H9 (cell line): ENCODE results near the gene ATPAF1. TPM values are rescaled to one million over a fixed set of nuclear protein-coding genes. Genes with fewer than 3 reads are reported as not detected.

ENCODE experiments used
- DNase-seq: peaks from one replicate; pipeline ENCODE4 v3.0.0-alpha.2; 2017
- H2AFZ ChIP-seq: one replicate; pipeline ENCODE4 v1.6.1; 2013; ENCODE audit warnings: mild to moderate bottlenecking, low read length, control low read depth, moderate library complexity
- H2AK5ac ChIP-seq: 2 replicates; pipeline ENCODE4 v1.6.1; 2013; ENCODE audit warnings: low read length, control low read depth, mixed read lengths; ENCODE audit not compliant: insufficient read length
- H2BK120ac ChIP-seq: one replicate; pipeline ENCODE4 v1.6.1; 2013; ENCODE audit warnings: low read depth, mild to moderate bottlenecking, low read length, control low read depth, inconsistent platforms; ENCODE audit not compliant: poor library complexity, severe bottlenecking
- H2BK12ac ChIP-seq: 2 replicates; pipeline ENCODE4 v1.6.1; 2013; ENCODE audit warnings: low read length, control low read depth, mixed read lengths, low read depth; ENCODE audit not compliant: insufficient read length
- H2BK15ac ChIP-seq: 2 replicates; pipeline ENCODE4 v1.6.1; 2013; ENCODE audit warnings: low read depth, low read length, control low read depth
- H2BK20ac ChIP-seq: one replicate; pipeline ENCODE4 v1.6.1; 2013; ENCODE audit warnings: low read depth, mild to moderate bottlenecking, low read length, control low read depth, inconsistent platforms; ENCODE audit not compliant: poor library complexity, severe bottlenecking
- H2BK5ac ChIP-seq: 2 replicates; pipeline ENCODE4 v1.6.1; 2013; ENCODE audit warnings: low read length, control low read depth, mixed read lengths; ENCODE audit not compliant: insufficient read length
- H3K14ac ChIP-seq: 2 replicates; pipeline ENCODE4 v1.6.1; 2013; ENCODE audit warnings: low read length, control low read depth; ENCODE audit not compliant: insufficient read depth
- H3K18ac ChIP-seq: 2 replicates; pipeline ENCODE4 v1.6.1; 2013; ENCODE audit warnings: low read depth, mild to moderate bottlenecking, mixed read lengths, low read length, control low read depth; ENCODE audit not compliant: insufficient read length
- H3K23ac ChIP-seq: 2 replicates; pipeline ENCODE4 v1.6.1; 2013; ENCODE audit warnings: low read length, control low read depth, mixed read lengths, low read depth; ENCODE audit not compliant: insufficient read length
- H3K23me2 ChIP-seq: 2 replicates; pipeline ENCODE4 v1.6.1; 2013; ENCODE audit warnings: low read depth, mild to moderate bottlenecking, mixed read lengths, low read length, control low read depth; ENCODE audit not compliant: insufficient read length, poor library complexity, severe bottlenecking
- H3K27ac ChIP-seq: 2 replicates; pipeline ENCODE4 v1.5.1; 2013; ENCODE audit warnings: low read length, control low read depth, mixed read lengths, low read depth; ENCODE audit not compliant: insufficient read length
- H3K27me3 ChIP-seq: 2 replicates; pipeline ENCODE4 v1.6.1; 2013; ENCODE audit warnings: low read length, control low read depth, inconsistent platforms; ENCODE audit not compliant: insufficient read depth
- H3K4ac ChIP-seq: 2 replicates; pipeline ENCODE4 v1.6.1; 2013; ENCODE audit warnings: low read depth, mild to moderate bottlenecking, control low read depth, inconsistent platforms, low read length, moderate library complexity
- H3K4me1 ChIP-seq: 2 replicates; pipeline ENCODE4 v1.6.1; 2013; ENCODE audit warnings: low read length, control low read depth, inconsistent platforms; ENCODE audit not compliant: insufficient read depth
- H3K4me2 ChIP-seq: 2 replicates; pipeline ENCODE4 v1.6.1; 2013; ENCODE audit warnings: low read length, control low read depth, mixed read lengths; ENCODE audit not compliant: insufficient read length, insufficient read depth
- H3K56ac ChIP-seq: 2 replicates; pipeline ENCODE4 v1.6.1; 2013; ENCODE audit warnings: low read depth, mild to moderate bottlenecking, mixed read lengths, low read length, control low read depth; ENCODE audit not compliant: insufficient read length
- H3K79me1 ChIP-seq: 2 replicates; pipeline ENCODE4 v1.6.1; 2013; ENCODE audit warnings: low read depth, mild to moderate bottlenecking, moderate library complexity, low read length, control low read depth, inconsistent platforms; ENCODE audit not compliant: insufficient read depth, poor library complexity, severe bottlenecking
- H3K79me2 ChIP-seq: 2 replicates; pipeline ENCODE4 v1.6.1; 2013; ENCODE audit warnings: low read length, control low read depth, inconsistent platforms; ENCODE audit not compliant: insufficient read depth
- H3K9ac ChIP-seq: 2 replicates; pipeline ENCODE4 v1.6.1; 2013; ENCODE audit warnings: low read length, control low read depth, mixed read lengths; ENCODE audit not compliant: insufficient read length; ENCODE audit errors: extremely low read depth
- H3K9me3 ChIP-seq: one replicate; pipeline ENCODE4 v1.6.1; 2013; ENCODE audit warnings: low read depth, low read length, inconsistent platforms; ENCODE audit not compliant: control insufficient read depth
- H3T11ph ChIP-seq: one replicate; pipeline ENCODE4 v1.6.1; 2013; ENCODE audit warnings: mild to moderate bottlenecking, low read length, control low read depth, inconsistent platforms
- H4K20me1 ChIP-seq: one replicate; pipeline ENCODE4 v1.6.1; 2013; ENCODE audit not compliant: control insufficient read depth, insufficient read length, insufficient read depth
- H4K5ac ChIP-seq: 2 replicates; pipeline ENCODE4 v1.6.1; 2013; ENCODE audit warnings: low read depth, mild to moderate bottlenecking, mixed read lengths, low read length, control low read depth; ENCODE audit not compliant: insufficient read length
- H4K8ac ChIP-seq: replicated peaks from 2 replicates; pipeline ENCODE4 v1.6.1; 2013; ENCODE audit warnings: low read length, control low read depth, mixed read lengths, low read depth; ENCODE audit not compliant: insufficient read length
- H4K91ac ChIP-seq: 2 replicates; pipeline ENCODE4 v1.6.1; 2013; ENCODE audit warnings: low read depth, mild to moderate bottlenecking, moderate library complexity, mixed read lengths, low read length, control low read depth; ENCODE audit not compliant: insufficient read length
- H3K27ac Mint-ChIP-seq, 3 experiments: 2 replicates in 2 of 3; 3 replicates in 1 of 3; pipeline ENCODE4 v1.8.0; 2020 to 2021; ENCODE audit warnings: mixed read lengths in 3 of 3, mild to moderate bottlenecking in 1 of 3, moderate library complexity in 1 of 3
- H3K27me3 Mint-ChIP-seq: 2 replicates; pipeline ENCODE4 v1.8.0; 2021; ENCODE audit warnings: low read depth, mild to moderate bottlenecking, moderate library complexity, mixed read lengths
- H3K36me3 Mint-ChIP-seq, 3 experiments: 2 replicates in 2 of 3; 3 replicates in 1 of 3; pipeline ENCODE4 v1.8.0; 2020 to 2021; ENCODE audit warnings: low read depth in 3 of 3, mixed read lengths in 3 of 3; ENCODE audit not compliant: insufficient read depth in 1 of 3
- H3K4me1 Mint-ChIP-seq, 2 experiments: 2 replicates each; pipeline ENCODE4 v1.8.0; 2020; ENCODE audit warnings: mixed read lengths in 2 of 2
- H3K4me3 Mint-ChIP-seq, 2 experiments: 2 replicates in 1 of 2; 3 replicates in 1 of 2; pipeline ENCODE4 v1.8.0; 2020 to 2021; ENCODE audit warnings: mild to moderate bottlenecking in 2 of 2, mixed read lengths in 2 of 2, moderate library complexity in 1 of 2
- H3K9me3 Mint-ChIP-seq, 2 experiments: 2 replicates in 1 of 2; 3 replicates in 1 of 2; pipeline ENCODE4 v1.8.0; 2020; ENCODE audit warnings: mild to moderate bottlenecking in 2 of 2, mixed read lengths in 2 of 2, moderate library complexity in 1 of 2
- WGBS: extraction: QIAGEN DNeasy Blood & Tissue Kit; methylation state at CpG from one replicate; pipeline ENCODE4 v1.1.7; 2013; ENCODE audit warnings: missing lambda C conversion rate, low lambda C conversion rate, mixed read lengths; ENCODE audit not compliant: insufficient read length; ENCODE audit errors: extremely low coverage; 5-methylcytosine and 5-hydroxymethylcytosine counted together
- total RNA-seq: library from RNA; stranded (reverse); gene quantifications from 2 replicates; pipeline ENCODE4 v1.2.1, GENCODE V29; 2021
- TF ChIP-seq, protein P1 (sequence below): fragments of 200-600 bp; sonication (generic); conservative IDR thresholded peaks from 3 replicates; pipeline ENCODE4 v1.8.0; 2021; ENCODE audit warnings: antibody characterized with exemption, mild to moderate bottlenecking

The ATPAF1 gene
- total RNA-seq, 1 experiment from 2014 or later: 57.3 TPM

- H2BK5ac ChIP-seq: no peak overlapping the region
- no peak overlapping the region for H3T11ph ChIP-seq
- Mint-ChIP-seq H3K36me3 (peaks cover 0 to 36% (median 0%) of the 10 kb centered on the region in 3 experiments; a peak in 5 of 7 replicates), H3K9me3 (no peaks in the 10 kb centered on the region), H3K27ac (no peak overlapping the region), H3K4me1 (no peaks in the 10 kb centered on the region), H3K4me3 (no peak overlapping the region), H3K27me3 (no peaks in the 10 kb centered on the region)
- TF ChIP-seq, protein P1, sequence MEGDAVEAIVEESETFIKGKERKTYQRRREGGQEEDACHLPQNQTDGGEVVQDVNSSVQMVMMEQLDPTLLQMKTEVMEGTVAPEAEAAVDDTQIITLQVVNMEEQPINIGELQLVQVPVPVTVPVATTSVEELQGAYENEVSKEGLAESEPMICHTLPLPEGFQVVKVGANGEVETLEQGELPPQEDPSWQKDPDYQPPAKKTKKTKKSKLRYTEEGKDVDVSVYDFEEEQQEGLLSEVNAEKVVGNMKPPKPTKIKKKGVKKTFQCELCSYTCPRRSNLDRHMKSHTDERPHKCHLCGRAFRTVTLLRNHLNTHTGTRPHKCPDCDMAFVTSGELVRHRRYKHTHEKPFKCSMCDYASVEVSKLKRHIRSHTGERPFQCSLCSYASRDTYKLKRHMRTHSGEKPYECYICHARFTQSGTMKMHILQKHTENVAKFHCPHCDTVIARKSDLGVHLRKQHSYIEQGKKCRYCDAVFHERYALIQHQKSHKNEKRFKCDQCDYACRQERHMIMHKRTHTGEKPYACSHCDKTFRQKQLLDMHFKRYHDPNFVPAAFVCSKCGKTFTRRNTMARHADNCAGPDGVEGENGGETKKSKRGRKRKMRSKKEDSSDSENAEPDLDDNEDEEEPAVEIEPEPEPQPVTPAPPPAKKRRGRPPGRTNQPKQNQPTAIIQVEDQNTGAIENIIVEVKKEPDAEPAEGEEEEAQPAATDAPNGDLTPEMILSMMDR: no peak
- no peak overlapping the region for H4K8ac ChIP-seq
- H3K23ac ChIP-seq: no peak overlapping the region
- no peaks in the 10 kb centered on the region for H3K9me3 ChIP-seq
- H3K18ac ChIP-seq: no peak overlapping the region
- no peak overlapping the region for H4K91ac ChIP-seq
- no peaks in the 10 kb centered on the region for H4K20me1 ChIP-seq
- no peak overlapping the region for H2BK120ac ChIP-seq
- H3K4ac ChIP-seq: no peak overlapping the region
- H2AK5ac ChIP-seq: no peak overlapping the region
- H4K5ac ChIP-seq: no peak overlapping the region
- no peak overlapping the region for H2BK12ac ChIP-seq
- no peak overlapping the region for H2BK15ac ChIP-seq
- H3K4me2 ChIP-seq: no peak overlapping the region
- no peaks in the 10 kb centered on the region for H3K79me2 ChIP-seq
- H3K4me1 ChIP-seq: no peaks in the 10 kb centered on the region
- no peaks in the 10 kb centered on the region for H3K23me2 ChIP-seq
- no peak overlapping the region for H3K9ac ChIP-seq
- no peak for DNase-seq
- no peak overlapping the region for H2BK20ac ChIP-seq
- no peaks in the 10 kb centered on the region for H3K27me3 ChIP-seq
- H3K14ac ChIP-seq: no peak overlapping the region
- H3K56ac ChIP-seq: no peak overlapping the region
- no CpG with 5 or more reads among the region's 4 CpGs for WGBS
- no peak overlapping the region for H3K27ac ChIP-seq
- no peak overlapping the region for H2AFZ ChIP-seq
- H3K79me1 ChIP-seq: no peaks in the 10 kb centered on the region
Observed at GRCh38 chr1:46592823-46593222, 75.3 kb downstream of the ATPAF1 start.
